HG02943 (cell line): Measurements from ENCODE around the gene MBD5.
A peak's percentile ranks its signal among the peaks of the same experiment; 100 is the strongest.

Experiments
- ATAC-seq: cut with Tn5 transposase; IDR thresholded peaks from one replicate; pipeline ENCODE4 v1.9.1; 2021; ENCODE audit warnings: mild to moderate bottlenecking, low read depth, moderate library complexity; ENCODE audit not compliant: unreplicated experiment

The MBD5 gene

GRCh38 chr2:148447877-148448276, 427.0 kb downstream of the MBD5 start:
- no peak for ATAC-seq

- ATAC-seq, result no peak
These were observed 429.6 kb downstream of the MBD5 start for GRCh38 chr2:148450531-148450930.

- no peak for ATAC-seq
These were observed 430.2 kb downstream of the MBD5 start for GRCh38 chr2:148451046-148451445.

GRCh38 chr2:148455791-148456190, 434.9 kb downstream of the MBD5 start:
- no peak for ATAC-seq

- no peak for ATAC-seq
These were observed 437.3 kb downstream of the MBD5 start for GRCh38 chr2:148458171-148458570.

- no peak for ATAC-seq
These were observed 438.5 kb downstream of the MBD5 start for GRCh38 chr2:148459377-148459778.

GRCh38 chr2:148461876-148462275, 441.0 kb downstream of the MBD5 start:
- ATAC-seq, result no peak

GRCh38 chr2:148475626-148476025, 454.7 kb downstream of the MBD5 start:
- ATAC-seq, result no peak

GRCh38 chr2:148479398-148479797, 458.5 kb downstream of the MBD5 start:
- no peak for ATAC-seq

GRCh38 chr2:148483665-148484064, 462.8 kb downstream of the MBD5 start:
- ATAC-seq, result no peak

- ATAC-seq, result no peak
These were observed 463.2 kb downstream of the MBD5 start for GRCh38 chr2:148484066-148484465.

- ATAC-seq, result no peak
These were observed 465.8 kb downstream of the MBD5 start for GRCh38 chr2:148486655-148487054.

- ATAC-seq, result no peak
These were observed 466.5 kb downstream of the MBD5 start for GRCh38 chr2:148487439-148487838.

GRCh38 chr2:148490840-148491439, 470.0 kb downstream of the MBD5 start:
- no peak for ATAC-seq

GRCh38 chr2:148493822-148494563, 473.1 kb downstream of the MBD5 start:
- peak; percentile 55 for ATAC-seq

GRCh38 chr2:148495586-148495985, 474.7 kb downstream of the MBD5 start:
- no peak for ATAC-seq

- no peak for ATAC-seq
These were observed 480.7 kb downstream of the MBD5 start for GRCh38 chr2:148501545-148501944.

GRCh38 chr2:148503516-148503915, 482.6 kb downstream of the MBD5 start:
- ATAC-seq, result no peak

GRCh38 chr2:148507970-148508369, 487.1 kb downstream of the MBD5 start:
- no peak for ATAC-seq

- peak; percentile 13 for ATAC-seq
These were observed 488.0 kb downstream of the MBD5 start for GRCh38 chr2:148508878-148509287.

GRCh38 chr2:148509288-148509902, 488.5 kb downstream of the MBD5 start:
- peak; percentile 99 for ATAC-seq

GRCh38 chr2:148511883-148512282, 491.0 kb downstream of the MBD5 start:
- ATAC-seq, result no peak
